ENCODE results near the gene IFNAR1.

DNA sequence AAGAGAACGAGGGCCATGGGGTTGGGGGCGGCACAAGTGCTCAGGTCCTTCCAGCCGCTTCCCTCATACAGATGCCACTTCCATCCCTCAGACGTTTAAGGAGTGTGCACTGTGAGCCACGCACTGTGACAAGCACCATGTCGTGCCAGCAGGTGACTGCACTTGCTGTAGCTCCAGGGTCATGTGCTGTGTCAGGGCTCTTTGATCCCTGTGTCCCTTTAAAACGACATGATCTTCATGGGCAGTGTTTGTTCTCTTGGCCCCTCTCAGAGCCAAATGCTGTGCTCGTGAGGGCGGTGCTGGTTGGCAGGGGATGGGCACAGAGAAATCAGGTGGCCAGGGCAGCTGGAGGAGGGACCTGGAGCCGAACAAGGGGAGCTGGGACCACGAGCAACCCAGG is 38.7 kb upstream of the IFNAR1 start:
- TF ChIP-seq, protein P1, sequence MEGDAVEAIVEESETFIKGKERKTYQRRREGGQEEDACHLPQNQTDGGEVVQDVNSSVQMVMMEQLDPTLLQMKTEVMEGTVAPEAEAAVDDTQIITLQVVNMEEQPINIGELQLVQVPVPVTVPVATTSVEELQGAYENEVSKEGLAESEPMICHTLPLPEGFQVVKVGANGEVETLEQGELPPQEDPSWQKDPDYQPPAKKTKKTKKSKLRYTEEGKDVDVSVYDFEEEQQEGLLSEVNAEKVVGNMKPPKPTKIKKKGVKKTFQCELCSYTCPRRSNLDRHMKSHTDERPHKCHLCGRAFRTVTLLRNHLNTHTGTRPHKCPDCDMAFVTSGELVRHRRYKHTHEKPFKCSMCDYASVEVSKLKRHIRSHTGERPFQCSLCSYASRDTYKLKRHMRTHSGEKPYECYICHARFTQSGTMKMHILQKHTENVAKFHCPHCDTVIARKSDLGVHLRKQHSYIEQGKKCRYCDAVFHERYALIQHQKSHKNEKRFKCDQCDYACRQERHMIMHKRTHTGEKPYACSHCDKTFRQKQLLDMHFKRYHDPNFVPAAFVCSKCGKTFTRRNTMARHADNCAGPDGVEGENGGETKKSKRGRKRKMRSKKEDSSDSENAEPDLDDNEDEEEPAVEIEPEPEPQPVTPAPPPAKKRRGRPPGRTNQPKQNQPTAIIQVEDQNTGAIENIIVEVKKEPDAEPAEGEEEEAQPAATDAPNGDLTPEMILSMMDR (IDR thresholded peaks at IDR 0.05; ENCODE audit: insufficient read depth, low read length), result no peak
- TF ChIP-seq REST (IDR thresholded peaks at IDR 0.05; ENCODE audit: insufficient replicate concordance, low read depth) (no peak), POLR2AphosphoS5 (IDR thresholded peaks at IDR 0.05; ENCODE audit: low read depth) (no peak), SPI1 (IDR thresholded peaks at IDR 0.05; ENCODE audit: borderline replicate concordance, low read depth) (no peak), GABPA (IDR thresholded peaks at IDR 0.05; ENCODE audit: low read depth) (no peak)

Data from HL-60 (cell line).